HT1080 (cell line): ENCODE measurements around the gene EIF3L. TPM values are rescaled to one million over a fixed set of nuclear protein-coding genes. Genes with fewer than 3 reads are reported as not detected.

ENCODE experiments used
- DNase-seq: peaks from one replicate; pipeline ENCODE4 v3.0.0-alpha.2; 2015; ENCODE audit warnings: low read depth
- total RNA-seq: library from RNA; depleted of rRNA; stranded (reverse); fragments of >200 nt; shearing (Covaris generic); gene quantifications from 2 replicates; pipeline ENCODE4 v1.2.3, GENCODE V29; 2014

The EIF3L gene
- total RNA-seq, 1 experiment from 2014 or later = 657 TPM

GRCh38 chr22:37904572-37905533 lies 55.6 kb downstream of the EIF3L start:
- peak; percentile 98 for DNase-seq

DNA sequence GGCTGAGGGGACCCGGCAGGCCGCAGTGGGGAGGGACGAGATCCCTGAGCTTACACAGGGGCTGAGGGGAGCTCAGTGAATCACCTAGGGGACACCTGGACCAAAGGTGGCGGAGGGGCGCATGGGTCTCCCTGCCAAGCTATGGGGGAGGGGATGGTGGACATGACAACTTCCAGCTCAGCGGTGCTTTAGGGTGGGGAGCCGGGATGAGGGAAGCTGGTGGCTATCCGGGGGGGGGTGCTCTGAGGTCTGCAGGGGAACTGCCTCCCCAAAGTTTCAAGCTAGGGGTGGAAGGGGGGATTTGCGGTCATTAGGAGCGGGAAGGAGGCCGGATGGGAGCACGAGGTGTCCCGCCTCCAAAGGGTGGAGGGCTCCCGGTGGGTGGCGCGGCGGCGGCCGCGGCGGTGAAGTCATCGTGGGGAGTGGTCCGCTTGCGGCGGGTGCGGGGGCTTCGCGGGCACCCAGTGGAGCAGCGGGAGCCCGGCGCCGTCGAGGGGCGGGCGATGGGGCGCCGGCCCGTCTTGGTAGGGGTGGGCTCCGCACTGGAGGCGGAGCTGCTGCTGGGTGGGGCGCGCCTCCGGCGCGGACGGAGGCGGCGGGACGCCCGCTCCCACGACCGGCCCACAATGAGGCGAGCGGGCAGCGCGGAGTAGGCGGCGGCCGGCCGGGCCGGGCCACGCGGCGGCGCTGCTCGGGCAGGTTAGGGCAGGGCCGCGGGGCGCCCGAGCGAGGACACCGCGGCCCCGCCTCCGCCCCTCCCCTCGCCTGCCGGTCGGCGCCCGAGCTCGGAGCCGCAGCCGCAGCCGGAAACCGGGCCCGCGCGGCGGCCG lies 56.5 kb downstream of the EIF3L start, which contains the start of gene MICALL1:
Gene MICALL1, plus strand, starts transcription at position 764 of the 830 bp plus-strand sequence. CDS start 126 bp downstream, outside the sequence.
- peak; percentile 84 for DNase-seq

GRCh38 chr22:37906364-37907008 lies 57.3 kb downstream of the EIF3L start:
- no peak for DNase-seq

DNA sequence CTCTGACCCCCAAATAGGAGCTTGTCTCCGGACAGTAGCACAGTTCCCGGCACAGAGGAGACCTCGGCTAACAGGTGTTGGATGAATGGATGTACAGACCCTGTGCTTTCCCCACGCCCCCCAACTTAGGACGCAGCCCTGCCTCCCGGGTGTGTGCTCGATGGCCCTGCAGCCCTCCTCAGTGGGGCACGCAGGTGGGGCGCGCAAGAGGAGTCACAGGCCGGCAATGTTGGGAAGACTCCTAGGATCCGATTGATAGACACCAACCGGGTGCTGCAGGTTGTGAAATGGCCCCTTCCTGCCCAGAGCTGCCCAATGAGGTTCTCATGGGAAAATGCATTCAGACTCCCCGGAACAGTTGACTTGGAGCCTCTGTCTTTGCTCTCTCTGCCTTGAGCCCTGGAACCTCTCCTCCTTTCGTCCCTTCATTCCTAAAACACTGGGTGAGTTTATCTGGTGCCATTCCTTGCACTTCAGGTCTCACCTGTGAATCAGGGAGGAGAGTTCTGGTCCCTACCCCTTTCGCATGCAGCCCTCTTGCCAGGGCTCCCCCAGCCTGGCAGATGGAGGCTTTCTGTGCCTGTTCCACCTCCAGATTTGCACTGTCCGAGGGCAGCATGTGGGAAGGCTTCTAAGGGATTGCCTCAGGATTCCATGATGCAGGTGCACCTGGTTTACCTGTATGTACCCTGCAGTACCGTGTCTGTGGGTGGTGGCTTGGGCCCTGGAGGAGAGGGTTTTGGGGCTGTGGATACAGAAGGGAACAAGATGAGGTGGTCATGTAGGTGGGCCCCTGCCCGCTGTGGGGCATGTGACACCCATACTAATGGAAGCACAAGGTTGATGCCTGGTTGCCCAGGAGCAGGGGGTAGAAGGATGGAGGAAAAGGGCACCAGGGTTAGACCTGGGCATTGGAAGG lies 58.1 kb downstream of the EIF3L start:
- DNase-seq = no peak

GRCh38 chr22:37909766-37910165 lies 60.5 kb downstream of the EIF3L start:
- DNase-seq = no peak

GRCh38 chr22:37910890-37911672 lies 61.9 kb downstream of the EIF3L start:
- no peak for DNase-seq

DNA sequence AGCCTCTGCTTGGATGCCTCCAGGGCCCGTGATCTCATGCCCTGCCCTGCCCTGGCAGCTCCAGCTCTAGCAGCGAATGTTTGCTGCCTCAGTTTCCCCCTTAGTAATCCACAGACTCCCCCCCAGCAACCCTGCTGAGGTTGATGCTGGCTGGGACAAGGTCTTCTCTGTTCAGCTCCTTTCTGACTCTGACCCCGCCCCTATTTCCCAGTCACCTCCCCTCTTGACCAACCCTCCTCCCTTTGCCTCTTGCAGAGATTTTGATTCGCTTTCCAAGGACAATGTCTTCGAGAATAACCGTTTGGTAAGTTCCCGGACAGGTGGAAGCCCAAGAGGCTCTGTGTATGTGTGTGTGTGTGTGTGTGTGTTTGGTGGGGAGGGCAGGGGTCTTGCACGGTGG lies 62.5 kb downstream of the EIF3L start:
- no peak for DNase-seq

- DNase-seq = no peak
Observed at GRCh38 chr22:37912171-37912570, 63.0 kb downstream of the EIF3L start.

- DNase-seq = no peak
Observed at GRCh38 chr22:37913233-37913721, 64.1 kb downstream of the EIF3L start.

- no peak for DNase-seq
Observed at GRCh38 chr22:37916311-37916710, 67.1 kb downstream of the EIF3L start.

DNA sequence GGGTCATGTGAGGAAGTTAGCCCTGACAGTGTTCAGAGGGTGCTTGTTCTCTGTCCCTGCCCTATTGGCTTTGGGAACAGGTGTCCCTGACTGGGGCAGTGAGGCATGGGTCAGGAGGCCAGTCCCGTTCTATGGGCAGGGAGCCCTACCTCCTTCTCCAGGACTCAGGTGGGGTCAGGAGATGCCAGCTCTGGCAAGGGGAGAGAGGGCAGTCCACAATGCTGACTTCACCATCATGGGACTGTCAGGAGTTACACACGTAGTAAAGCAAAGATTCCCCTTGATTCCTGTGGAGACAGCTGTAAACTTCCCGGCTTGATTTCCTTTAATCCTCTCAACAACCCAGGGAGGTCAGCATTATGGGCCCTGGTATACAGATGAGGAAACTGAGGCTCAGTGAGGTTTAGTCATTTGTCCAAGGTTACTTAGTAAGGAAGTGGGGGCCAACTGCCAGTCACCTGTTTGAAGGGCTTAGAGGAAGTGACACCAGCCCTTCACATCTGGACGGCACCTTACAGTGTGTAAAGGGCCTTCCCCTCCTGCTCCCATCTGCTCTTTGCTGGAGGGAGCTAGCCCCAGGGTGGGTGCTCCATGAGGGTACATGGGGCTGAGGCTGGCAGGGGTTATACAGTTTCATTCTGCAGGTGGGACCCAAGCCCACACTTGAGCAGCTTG lies 68.8 kb downstream of the EIF3L start:
- DNase-seq = no peak

DNA sequence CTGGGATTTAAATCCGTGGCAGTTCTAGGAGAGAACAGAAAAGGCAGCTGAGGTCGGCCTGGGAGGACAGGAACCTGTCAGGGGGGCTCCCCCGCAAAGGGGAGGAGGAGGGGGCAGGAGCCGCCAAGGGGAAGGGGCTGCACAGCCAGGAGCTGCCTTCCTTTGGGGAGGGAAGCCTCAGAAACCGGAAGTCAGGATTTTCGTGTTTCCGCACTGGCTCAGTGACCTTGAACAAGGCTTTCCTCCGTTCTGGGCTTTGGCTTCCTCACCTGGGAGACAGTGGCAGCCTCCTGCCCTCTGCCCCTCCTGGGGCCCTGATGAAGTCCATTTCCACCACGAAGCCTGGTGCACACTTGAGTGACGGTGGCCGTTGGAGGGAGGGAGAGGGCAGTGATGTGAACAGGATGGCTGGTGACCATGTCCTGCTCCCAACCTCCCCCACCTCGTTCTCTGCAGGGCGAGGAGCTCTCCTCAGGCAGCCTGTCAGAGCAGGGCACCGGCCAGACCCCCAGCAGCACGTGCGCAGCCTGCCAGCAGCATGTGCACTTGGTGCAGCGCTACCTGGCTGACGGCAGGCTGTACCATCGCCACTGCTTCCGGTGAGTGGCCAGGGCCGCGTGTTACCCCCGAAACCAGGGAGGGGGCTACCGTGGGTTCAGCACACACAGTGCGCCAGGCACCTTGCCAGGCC lies 69.5 kb downstream of the EIF3L start:
- no peak for DNase-seq

GRCh38 chr22:37920126-37920525 lies 70.9 kb downstream of the EIF3L start:
- no peak for DNase-seq

GRCh38 chr22:37922191-37922590 lies 73.0 kb downstream of the EIF3L start:
- no peak for DNase-seq

GRCh38 chr22:37923927-37924326 lies 74.7 kb downstream of the EIF3L start:
- DNase-seq = no peak

DNA sequence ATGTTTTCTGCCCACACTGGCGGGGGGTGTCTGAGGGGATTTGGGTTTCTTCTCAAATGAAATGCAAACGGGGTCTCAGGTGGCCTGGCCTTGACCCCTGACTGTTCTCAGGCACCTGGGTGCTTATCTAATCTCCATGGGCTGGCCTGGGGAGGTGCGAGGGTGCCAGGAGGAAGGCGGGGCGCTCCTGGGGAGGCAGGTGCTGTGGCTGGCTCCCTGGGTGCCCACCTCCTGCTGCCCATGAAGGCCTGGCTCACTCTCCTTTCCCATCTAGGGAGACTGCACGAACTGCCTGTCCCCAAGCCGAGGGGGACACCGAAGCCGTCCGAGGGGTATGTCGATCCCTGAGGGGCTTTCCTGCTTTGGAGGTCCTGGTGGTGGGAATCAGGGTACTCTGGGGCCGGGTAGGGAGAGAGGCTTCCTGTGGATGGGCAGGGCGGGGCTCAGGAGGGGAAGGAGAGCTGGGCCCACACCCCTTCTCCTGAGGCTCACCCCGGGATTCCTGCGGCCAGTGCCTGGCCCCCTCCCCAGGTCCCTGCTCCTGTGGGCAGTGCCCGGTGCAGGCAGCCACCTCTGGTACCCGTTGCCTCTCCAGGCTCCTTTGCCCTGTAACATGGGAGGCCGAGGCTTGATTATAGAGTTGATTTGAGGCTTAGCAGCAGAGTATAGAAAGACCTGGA lies 75.3 kb downstream of the EIF3L start:
- DNase-seq = no peak

- no peak for DNase-seq
Observed at GRCh38 chr22:37925330-37925729, 76.1 kb downstream of the EIF3L start.

DNA sequence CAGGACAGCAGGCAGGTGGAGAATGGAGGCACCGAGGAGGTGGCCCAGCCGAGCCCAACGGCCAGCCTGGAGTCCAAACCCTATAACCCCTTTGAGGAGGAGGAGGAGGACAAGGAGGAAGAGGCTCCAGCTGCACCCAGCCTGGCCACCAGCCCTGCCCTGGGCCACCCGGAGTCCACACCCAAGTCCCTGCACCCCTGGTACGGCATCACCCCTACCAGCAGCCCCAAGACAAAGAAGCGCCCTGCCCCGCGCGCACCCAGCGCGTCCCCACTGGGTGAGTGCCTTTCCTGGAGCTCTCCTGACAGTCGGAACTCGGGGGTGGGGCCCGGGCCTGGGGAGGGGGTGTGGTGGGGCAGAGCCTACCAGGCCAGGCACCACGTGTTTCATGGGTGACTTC lies 76.5 kb downstream of the EIF3L start:
- DNase-seq = no peak
